ENCODE measurements around the gene MXRA8.
"Not testable (repeated sequence)": the region's sequence is repeated elsewhere in the genome, so short reads cannot be mapped to it uniquely, and the experiment has no call there.

The MXRA8 gene

GRCh38 chr1:1398677-1399186 is 40.4 kb upstream of the MXRA8 start:
- H3K4me3 Mint-ChIP-seq, result peak overlapping the region; percentile 97

DNA sequence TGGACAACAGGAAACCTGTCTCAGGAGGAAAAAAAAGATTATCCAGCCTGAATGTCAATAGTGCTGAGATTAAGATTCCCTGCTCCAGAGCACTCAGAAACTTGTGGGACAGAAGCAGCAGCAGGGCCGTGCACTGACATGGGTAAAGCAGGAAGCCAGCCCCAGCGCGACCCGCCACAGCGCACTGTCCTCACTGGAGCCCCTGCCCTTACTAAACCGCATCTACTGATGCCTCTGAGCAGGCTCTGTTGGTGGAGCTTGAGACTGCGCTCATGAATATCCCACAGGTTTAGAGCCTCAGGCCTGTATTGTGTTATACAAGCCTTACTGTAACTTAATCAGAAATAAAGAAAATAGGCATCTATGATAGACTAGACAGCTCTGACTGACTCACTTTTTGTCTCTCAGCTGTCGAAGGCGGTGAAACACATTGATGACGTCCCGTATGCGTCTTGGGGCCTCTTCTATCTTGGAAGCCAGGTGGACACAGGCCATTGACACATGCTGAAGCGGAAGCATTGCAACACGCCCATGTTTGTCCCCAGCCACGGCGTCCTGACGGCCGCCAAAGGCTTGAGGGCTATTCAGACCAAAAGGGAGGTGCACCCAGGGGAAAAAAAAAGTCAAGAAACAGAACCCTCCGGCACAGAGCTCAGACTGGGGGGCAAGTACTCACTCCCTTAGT is 39.6 kb upstream of the MXRA8 start:
- Mint-ChIP-seq H3K9me3 (no peaks in the 10 kb centered on the region), H3K4me1 (peaks cover 38% of the 10 kb centered on the region), H3K27ac (peak overlapping the region; percentile 85), H3K36me3 (peaks cover 18% of the 10 kb centered on the region), H3K27me3 (no peaks in the 10 kb centered on the region), H3K4me3 (peak overlapping the region; percentile 97)

More at GRCh38 chr1:1398677-1399186, 40.4 kb upstream of the MXRA8 start:
- H3K27ac Mint-ChIP-seq, result peak overlapping the region; percentile 85
- H3K4me1 Mint-ChIP-seq, result peaks cover 43% of the 10 kb centered on the region
- no peaks in the 10 kb centered on the region for H3K27me3 Mint-ChIP-seq
- H3K9me3 Mint-ChIP-seq, result no peaks in the 10 kb centered on the region
- H3K36me3 Mint-ChIP-seq, result peaks cover 18% of the 10 kb centered on the region

- peak overlapping the region; percentile 52 for H3K27ac Mint-ChIP-seq
- no peaks in the 10 kb centered on the region for H3K27me3 Mint-ChIP-seq
- peaks cover 25% of the 10 kb centered on the region for H3K4me1 Mint-ChIP-seq
- H3K4me3 Mint-ChIP-seq, result peak overlapping the region; percentile 36
- H3K36me3 Mint-ChIP-seq, result peaks cover 18% of the 10 kb centered on the region
- no peaks in the 10 kb centered on the region for H3K9me3 Mint-ChIP-seq
Observed at GRCh38 chr1:1395166-1395565, 36.8 kb upstream of the MXRA8 start.

GRCh38 chr1:1394116-1394515 is 35.8 kb upstream of the MXRA8 start:
- Mint-ChIP-seq H3K4me1 (peaks cover 25% of the 10 kb centered on the region), H3K9me3 (no peaks in the 10 kb centered on the region), H3K27ac (no peak overlapping the region), H3K36me3 (peaks cover 16% of the 10 kb centered on the region), H3K27me3 (no peaks in the 10 kb centered on the region), H3K4me3 (no peak overlapping the region)

- H3K9me3 Mint-ChIP-seq, result no peaks in the 10 kb centered on the region
- peaks cover 25% of the 10 kb centered on the region for H3K4me1 Mint-ChIP-seq
- H3K36me3 Mint-ChIP-seq, result peaks cover 16% of the 10 kb centered on the region
- H3K27ac Mint-ChIP-seq, result peak overlapping the region; percentile 31
- no peak overlapping the region for H3K4me3 Mint-ChIP-seq
- H3K27me3 Mint-ChIP-seq, result no peaks in the 10 kb centered on the region
Observed at GRCh38 chr1:1393428-1393827, 35.1 kb upstream of the MXRA8 start.

DNA sequence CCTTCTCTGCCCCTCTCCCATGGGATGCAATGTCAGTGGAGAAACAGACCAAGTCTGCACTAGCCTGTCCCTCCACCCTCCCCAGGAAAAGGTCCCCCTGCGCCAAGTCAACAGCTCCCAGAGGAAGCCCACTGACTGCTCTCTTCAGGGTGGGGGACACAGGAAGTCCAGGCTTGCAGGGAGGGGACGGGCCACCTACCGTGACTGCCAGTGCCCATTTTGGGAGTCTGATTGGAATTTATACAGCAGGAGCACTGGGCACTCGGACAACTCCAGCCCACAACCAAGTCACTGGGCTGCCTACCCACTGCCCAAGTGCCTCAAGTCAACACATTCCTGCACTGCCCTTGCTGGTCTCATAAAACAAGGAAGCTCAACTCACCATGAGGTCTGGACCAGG is 34.7 kb upstream of the MXRA8 start:
- H3K36me3 Mint-ChIP-seq, result peaks cover 14% of the 10 kb centered on the region
- H3K9me3 Mint-ChIP-seq, result no peaks in the 10 kb centered on the region
- H3K4me3 Mint-ChIP-seq, result no peak overlapping the region
- no peak overlapping the region for H3K27ac Mint-ChIP-seq
- H3K4me1 Mint-ChIP-seq, result peaks cover 22% of the 10 kb centered on the region
- H3K27me3 Mint-ChIP-seq, result no peaks in the 10 kb centered on the region

- Mint-ChIP-seq H3K36me3 (peaks cover 16% of the 10 kb centered on the region), H3K9me3 (no peaks in the 10 kb centered on the region), H3K4me3 (no peak overlapping the region), H3K27ac (peak overlapping the region; percentile 41), H3K4me1 (peaks cover 19% of the 10 kb centered on the region), H3K27me3 (no peaks in the 10 kb centered on the region)
Observed at GRCh38 chr1:1391225-1391624, 32.9 kb upstream of the MXRA8 start.

DNA sequence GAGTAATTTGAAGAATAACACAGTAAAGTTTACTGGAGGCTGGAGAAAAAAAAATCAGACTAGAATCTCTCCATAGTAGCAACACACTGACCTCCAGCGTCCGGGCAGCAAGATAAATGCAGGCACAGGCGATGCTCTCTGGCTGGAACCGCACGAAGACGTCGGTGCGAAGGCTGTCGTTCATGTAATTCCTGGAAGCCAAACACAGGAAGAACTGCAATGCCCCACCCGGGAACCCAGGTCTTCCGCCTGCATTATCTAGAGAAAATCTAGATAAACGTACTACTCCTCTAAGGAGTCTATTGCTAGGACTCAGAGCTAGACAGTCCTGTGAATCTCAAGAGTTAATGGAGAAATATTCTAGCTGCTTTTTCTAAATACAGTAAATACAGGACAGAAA is 32.3 kb upstream of the MXRA8 start:
- Mint-ChIP-seq H3K9me3 (no peaks in the 10 kb centered on the region), H3K4me3 (no peak overlapping the region), H3K36me3 (peaks cover 15% of the 10 kb centered on the region), H3K27me3 (no peaks in the 10 kb centered on the region), H3K27ac (no peak overlapping the region), H3K4me1 (peaks cover 17% of the 10 kb centered on the region)

GRCh38 chr1:1388078-1388472 is 29.7 kb upstream of the MXRA8 start:
- Mint-ChIP-seq H3K4me1 (peaks cover 7% of the 10 kb centered on the region), H3K36me3 (peaks cover 9% of the 10 kb centered on the region)

DNA sequence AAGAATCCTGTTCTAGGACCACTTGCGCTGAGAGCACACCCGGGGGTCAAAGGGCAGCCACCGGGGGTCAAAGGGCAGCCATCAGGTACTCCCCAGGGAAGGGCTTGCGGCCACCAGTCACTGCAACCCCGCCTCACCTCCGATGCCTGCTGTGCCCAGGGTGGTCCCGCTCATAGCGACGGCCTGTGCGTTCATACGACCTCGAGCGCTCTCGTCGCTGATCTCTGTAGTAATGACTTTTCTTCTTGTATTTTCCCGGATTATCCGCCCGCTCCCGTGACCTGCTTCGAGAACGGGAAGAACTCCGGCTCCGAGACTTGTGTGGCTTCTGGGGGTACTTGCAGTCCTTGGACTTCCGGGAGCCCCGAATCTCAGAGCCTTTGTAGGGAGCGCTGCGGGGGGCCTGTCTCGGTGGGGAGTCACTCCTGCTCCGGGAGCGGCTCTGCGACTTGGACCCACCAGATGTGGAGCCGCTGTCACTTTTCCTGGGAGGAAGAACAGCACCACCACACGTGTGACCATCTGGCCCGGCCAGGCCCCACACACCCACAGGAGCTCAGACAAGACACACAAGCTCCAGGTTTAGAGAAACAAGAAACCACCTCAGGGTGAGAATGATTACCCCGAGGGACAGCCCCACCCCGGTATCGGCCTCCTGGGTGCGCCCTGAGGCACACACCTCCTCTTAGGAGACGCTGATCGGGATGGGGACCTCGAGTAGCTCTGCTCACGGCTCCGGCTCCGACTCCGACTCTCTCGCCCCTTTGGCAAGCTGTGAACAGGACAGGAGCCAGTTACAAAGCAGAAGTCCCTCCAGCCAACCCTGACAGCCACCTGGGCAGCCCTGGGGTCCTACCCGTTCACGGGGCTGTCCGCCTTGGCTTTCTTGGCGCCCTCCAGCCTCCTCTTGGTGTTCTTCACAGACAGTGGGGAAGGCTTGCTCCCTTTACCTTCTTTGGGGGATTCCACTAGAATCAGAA is 29.0 kb upstream of the MXRA8 start:
- H3K4me1 Mint-ChIP-seq, result peaks cover 4% of the 10 kb centered on the region
- peaks cover 9% of the 10 kb centered on the region for H3K36me3 Mint-ChIP-seq
- H3K27ac Mint-ChIP-seq, result no peak overlapping the region
- H3K4me3 Mint-ChIP-seq, result no peak overlapping the region
- no peaks in the 10 kb centered on the region for H3K27me3 Mint-ChIP-seq
- no peaks in the 10 kb centered on the region for H3K9me3 Mint-ChIP-seq

More at GRCh38 chr1:1388078-1388472, 29.7 kb upstream of the MXRA8 start:
- Mint-ChIP-seq H3K27ac (no peak overlapping the region), H3K9me3 (no peaks in the 10 kb centered on the region), H3K4me3 (no peak overlapping the region), H3K27me3 (no peaks in the 10 kb centered on the region)

DNA sequence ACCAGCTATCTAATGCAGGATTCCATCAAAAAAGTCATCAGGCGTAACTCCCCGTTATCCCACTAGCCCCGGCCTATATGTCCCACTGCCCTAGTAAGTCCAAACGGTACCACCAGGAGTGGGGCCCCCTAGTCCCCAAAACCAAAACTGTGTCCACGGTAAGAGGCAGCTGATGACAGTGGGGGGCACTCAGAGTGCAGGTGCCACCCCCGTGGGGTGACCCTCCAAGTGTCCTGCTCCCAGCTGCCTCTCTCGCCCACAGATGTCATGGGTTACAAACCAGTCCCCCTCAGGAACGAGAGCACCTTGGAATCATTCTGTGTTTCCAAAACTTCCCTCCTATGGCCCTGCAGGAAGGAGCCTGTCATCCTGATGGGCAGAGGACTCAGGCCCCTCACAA is 27.6 kb upstream of the MXRA8 start:
- Mint-ChIP-seq H3K36me3 (peaks cover 2% of the 10 kb centered on the region), H3K27ac (no peak overlapping the region), H3K27me3 (no peaks in the 10 kb centered on the region)

GRCh38 chr1:1385339-1385738 is 27.0 kb upstream of the MXRA8 start:
- not testable (repeated sequence) for H3K4me1 Mint-ChIP-seq, H3K9me3 Mint-ChIP-seq, H3K27me3 Mint-ChIP-seq, H3K27ac Mint-ChIP-seq, H3K36me3 Mint-ChIP-seq, H3K4me3 Mint-ChIP-seq

More for the DNA sequence above, 27.6 kb upstream of the MXRA8 start:
- Mint-ChIP-seq H3K4me3 (no peak overlapping the region), H3K9me3 (no peaks in the 10 kb centered on the region), H3K4me1 (no peaks in the 10 kb centered on the region)

DNA sequence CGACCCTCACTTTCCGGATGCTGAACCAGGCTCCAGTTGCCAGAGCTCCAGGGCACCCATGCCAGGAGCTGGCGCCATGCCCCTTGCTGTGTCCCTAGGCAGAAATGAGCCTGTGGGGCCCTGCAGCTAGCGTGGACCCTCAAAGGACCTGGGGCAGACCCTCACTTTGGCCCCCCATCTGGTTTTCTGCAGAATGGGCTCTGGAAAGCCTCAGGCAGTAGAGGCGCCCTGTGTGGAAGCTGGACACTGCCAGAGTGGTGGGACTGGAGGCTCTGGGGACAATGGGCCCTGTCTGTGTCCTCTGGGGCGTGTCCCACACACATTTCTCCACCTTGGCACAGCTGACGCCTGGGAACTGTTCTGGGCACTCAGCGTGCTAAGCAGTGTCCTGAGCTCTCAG is 22.9 kb upstream of the MXRA8 start:
- Mint-ChIP-seq H3K27ac (no peak overlapping the region), H3K4me3 (no peak overlapping the region)

DNA sequence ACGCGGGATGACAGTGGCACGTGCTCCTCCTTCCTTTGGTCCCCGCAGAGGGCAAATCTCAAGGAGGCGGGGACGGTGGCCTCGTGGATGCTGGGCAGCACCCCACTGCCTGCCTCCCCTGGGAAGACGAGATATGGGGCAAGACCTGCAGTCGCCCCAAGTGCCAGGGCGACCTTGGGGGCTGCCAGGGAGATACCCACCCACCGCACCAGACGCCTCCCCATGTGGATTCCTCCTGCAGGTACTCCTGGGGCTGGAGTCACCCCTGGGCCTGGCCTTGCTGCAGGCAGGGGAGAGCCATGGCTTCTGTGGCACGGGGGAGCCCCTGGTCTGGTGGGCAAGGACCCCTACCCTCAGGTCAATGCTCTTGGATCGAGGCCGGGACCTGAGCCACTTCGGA is 22.5 kb upstream of the MXRA8 start:
- Mint-ChIP-seq H3K4me3 (no peak overlapping the region), H3K9me3 (no peaks in the 10 kb centered on the region), H3K27me3 (no peaks in the 10 kb centered on the region), H3K27ac (no peak overlapping the region), H3K36me3 (no peaks in the 10 kb centered on the region), H3K4me1 (no peaks in the 10 kb centered on the region)

More for the DNA sequence above, 22.9 kb upstream of the MXRA8 start:
- H3K9me3 Mint-ChIP-seq, result no peaks in the 10 kb centered on the region
- no peaks in the 10 kb centered on the region for H3K36me3 Mint-ChIP-seq
- H3K4me1 Mint-ChIP-seq, result no peaks in the 10 kb centered on the region
- no peaks in the 10 kb centered on the region for H3K27me3 Mint-ChIP-seq

- Mint-ChIP-seq H3K36me3 (no peaks in the 10 kb centered on the region), H3K27me3 (no peaks in the 10 kb centered on the region), H3K4me1 (peaks cover 9% of the 10 kb centered on the region), H3K9me3 (no peaks in the 10 kb centered on the region), H3K27ac (no peak overlapping the region), H3K4me3 (no peak overlapping the region)
Observed at GRCh38 chr1:1377540-1378205, 19.3 kb upstream of the MXRA8 start.
